Hindlimb muscle (tissue), 1 donor: Measurements from ENCODE around the gene PFDN6. TPM values are rescaled to one million over a fixed set of nuclear protein-coding genes. Genes with fewer than 3 reads are reported as not detected.
"Not testable (repeated sequence)": the region's sequence is repeated elsewhere in the genome, so short reads cannot be mapped to it uniquely, and the experiment has no call there.

ENCODE experiments used
- DNase-seq: peaks from one replicate; pipeline ENCODE4 v3.0.0-alpha.2; 2013
- polyA plus RNA-seq: library from polyadenylated mRNA; unstranded; fragments of 120-200 nt; gene quantifications from one replicate; pipeline ENCODE4 v1.2.1, GENCODE V29; 2013; ENCODE audit not compliant: insufficient read length

Gene PFDN6
- polyA plus RNA-seq, 1 donor: 41.2 TPM

DNA sequence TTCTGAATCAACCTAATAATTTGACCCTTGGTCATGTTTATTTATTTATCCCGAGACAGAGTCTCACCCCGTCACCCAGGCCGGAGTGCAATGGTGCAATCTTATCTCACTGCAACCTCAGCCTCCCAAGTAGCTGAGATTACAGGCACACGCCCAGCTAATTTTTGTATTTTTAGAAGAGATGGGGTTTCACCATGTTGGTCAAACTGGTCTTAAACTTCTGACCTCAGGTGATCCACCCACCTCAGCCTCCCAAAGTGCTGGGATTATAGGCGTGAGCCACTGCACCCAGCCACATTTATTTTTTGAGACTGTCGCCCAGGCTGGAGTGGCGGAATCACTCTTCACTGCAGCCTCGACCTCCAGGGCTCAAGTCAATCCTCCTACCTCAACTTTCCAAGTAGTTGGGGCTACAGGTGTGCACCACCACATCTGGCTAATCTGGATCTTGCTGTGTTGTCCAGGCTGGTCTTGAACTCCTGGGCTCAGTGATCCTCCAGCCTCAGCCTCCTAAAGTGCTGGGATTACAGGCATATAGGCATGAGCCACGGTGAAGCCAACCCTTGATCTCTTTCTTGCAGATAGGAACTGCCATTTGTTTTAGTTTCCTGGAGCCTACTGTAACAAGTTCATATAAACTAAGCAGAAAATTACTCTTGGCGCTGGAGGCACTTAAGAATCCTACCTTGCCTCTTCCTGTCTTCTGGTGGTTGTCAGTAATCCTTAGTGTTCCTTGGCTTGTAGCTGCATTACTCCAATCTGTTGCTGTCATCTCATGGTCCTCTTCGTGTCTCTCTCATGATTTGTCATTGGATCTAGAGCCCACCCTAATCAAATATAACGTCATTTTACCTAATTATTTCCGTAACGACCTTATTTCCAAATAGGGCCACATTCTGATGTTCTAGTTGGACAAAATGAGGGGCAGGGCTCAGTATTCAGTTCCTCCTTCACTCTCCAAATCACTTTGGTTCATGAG lies 15.2 kb upstream of the PFDN6 start:
- no peak for DNase-seq

DNA sequence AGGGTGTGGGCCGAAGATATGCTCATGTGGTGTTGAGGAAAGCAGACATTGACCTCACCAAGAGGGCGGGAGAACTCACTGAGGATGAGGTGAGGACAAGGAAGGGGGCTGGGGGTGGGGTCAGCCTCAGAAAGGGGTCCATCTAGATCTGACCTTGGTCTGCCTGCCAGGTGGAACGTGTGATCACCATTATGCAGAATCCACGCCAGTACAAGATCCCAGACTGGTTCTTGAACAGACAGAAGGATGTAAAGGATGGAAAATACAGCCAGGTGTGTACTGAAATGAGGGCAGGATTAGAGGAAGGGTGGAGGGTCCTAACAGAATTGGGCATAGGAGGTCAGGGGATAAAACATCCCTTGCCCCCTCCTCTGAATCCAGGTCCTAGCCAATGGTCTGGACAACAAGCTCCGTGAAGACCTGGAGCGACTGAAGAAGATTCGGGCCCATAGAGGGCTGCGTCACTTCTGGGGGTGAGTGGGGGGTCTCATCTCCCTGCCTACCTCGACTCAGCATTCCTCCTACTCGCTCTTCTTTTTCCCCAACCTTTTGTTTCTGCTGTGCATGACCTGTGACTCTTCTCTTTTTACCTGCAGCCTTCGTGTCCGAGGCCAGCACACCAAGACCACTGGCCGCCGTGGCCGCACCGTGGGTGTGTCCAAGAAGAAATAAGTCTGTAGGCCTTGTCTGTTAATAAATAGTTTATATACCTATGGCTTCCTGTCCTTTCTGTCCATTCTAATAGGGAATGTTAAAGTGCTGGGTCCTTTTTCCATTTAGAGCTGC lies 13.4 kb upstream of the PFDN6 start:
- DNase-seq: not testable (repeated sequence)

DNA sequence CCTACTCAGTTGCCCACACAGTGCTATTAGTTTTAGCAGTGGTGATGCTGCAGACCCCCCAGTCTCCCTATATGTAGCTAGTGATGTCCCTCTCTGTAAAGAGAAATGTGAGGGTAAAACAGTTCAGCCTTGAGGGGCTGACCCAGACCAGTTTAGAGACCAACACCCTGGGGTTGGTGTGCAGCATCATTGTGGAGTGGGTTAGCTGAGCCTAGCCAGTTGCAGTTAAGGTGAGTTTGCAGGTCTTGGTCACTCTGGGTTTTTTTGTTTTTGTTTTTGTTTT lies 12.9 kb upstream of the PFDN6 start:
- no peak for DNase-seq

DNA sequence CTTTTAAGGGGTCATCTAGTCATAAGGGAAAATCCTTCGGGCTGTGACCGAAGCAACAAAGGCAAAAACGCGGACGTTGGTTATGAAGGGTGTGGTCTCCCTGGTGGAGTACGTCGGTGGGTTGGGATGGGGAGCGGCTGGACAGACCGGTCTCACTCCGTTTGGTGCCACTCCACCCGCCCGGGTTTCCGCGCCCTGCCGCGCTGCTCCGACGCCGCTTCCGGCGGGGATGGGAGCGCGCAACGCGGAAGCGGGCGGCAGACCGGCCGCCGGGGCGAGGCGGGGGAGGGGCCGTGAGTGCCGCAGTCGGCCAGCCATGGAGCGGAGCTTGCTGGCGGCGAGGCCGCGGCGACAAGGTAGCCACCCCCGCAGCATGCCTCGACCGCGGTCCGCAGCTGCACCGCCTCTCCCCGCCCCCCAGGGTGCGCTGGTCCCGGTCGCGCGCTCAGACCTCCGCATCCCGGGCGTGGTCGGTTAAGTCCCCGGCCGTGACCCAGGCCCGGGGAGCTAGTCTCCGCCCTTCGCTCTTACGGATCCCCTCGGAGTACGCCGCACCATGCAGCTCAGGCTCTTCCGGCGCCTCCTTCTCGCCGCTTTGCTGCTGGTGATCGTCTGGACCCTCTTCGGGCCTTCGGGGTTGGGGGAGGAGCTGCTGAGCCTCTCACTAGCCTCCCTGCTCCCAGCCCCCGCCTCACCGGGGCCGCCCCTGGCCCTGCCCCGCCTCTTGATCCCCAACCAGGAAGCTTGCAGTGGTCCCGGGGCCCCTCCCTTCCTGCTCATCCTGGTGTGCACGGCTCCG lies 12.3 kb upstream of the PFDN6 start, which contains the start of gene B3GALT4:
Gene B3GALT4 (plus strand): TSS at position 260 of the 799 bp plus-strand sequence. CDS start 297 bp downstream, at position 557.
- DNase-seq: peak; percentile 70

DNA sequence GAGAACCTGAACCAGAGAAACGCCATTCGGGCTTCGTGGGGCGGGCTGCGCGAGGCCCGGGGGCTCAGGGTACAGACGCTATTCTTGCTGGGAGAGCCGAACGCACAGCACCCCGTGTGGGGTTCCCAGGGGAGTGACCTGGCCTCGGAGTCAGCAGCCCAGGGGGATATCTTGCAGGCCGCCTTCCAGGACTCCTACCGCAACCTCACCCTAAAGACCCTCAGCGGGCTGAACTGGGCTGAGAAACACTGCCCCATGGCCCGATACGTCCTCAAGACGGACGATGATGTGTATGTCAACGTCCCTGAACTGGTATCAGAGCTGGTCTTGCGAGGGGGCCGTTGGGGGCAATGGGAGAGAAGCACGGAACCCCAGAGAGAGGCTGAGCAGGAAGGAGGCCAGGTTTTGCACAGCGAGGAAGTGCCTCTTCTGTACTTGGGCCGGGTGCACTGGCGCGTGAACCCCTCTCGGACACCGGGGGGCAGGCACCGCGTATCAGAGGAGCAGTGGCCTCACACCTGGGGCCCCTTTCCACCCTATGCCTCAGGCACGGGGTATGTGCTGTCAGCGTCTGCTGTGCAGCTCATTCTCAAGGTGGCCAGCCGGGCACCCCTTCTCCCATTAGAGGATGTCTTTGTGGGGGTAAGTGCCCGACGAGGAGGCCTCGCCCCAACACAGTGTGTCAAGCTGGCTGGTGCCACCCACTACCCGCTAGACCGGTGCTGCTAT lies 11.6 kb upstream of the PFDN6 start:
- DNase-seq: no peak

DNA sequence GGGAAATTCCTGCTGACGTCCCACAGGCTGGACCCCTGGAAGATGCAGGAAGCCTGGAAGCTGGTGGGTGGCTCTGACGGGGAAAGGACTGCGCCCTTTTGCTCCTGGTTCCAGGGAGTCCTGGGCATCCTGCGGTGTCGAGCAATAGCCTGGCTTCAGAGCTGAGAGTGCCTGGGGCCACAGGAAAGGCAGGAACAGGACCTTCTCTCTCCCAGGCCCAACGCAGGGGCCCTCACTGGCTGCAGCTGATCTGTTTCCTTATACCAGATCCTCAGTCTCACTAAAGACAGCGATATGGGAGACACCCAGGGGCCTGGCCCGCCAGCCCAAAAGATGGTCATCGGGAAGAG lies 11.0 kb upstream of the PFDN6 start:
- DNase-seq: no peak

DNA sequence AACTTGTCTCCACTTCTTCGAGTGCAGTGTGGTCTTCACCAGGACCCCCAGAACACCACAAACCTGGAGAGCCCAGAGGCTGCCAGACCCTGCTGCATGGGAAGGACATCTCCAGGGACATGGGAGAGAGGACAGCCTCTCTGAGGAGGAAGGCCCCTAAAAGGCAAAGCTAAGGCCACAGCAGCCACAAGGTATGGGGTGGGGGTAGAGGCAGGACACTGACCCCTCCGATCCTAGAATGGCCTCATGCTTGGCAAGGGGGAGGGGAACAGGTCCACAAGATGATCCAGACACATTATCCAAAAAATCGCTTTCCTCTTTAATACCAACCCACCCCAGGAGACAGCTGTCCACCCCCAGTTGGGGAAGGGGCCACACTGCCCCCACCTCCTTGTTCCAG lies 10.6 kb upstream of the PFDN6 start:
- DNase-seq: no peak

DNA sequence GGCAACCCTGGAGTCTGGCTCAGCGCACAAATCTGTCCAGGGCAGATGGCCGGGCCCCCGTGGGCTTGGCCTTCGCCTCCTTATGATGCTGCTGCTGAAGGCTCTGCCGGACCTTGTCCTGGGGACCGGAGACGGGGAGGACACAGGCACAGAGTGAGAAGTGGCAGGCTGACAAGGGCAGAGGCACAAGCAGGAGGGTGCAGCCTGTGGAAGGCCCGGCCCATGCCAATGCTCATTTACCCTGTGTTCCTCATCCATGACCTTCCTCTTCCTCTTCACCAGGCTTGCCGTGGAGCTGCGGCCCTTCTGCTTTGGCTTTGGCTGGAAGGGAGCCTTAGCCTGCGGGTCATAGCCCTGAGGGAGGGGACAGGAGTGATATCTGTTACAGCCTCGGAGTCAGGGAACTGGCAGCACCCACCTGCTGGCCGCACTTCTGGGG lies 10.1 kb upstream of the PFDN6 start:
- no peak for DNase-seq

DNA sequence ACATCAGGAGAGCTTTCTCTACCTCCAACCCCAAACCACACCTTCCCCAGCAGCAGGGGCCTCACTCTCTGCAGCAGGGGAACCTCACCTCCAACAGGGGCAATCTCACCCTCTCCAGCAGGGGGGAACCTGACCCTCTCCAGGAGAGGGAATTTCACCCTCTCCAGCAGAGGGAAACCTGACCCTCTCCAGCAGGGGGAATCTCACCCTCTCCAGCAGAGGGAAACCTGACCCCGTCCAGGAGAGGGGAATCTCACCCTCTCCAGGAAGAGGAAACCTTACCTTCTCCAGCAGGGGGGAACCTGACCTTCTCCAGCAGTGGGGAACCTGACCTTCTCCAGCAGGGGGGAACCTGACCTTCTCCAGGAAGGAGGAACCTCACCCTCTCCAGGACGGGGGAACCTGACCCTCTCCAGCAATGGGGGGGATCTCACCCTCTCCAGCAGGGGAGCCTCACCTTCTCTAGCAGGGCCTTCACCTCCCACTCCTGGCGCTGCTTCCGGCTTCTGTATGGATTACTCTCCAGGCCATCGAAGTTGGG lies 9.4 kb upstream of the PFDN6 start:
- no peak for DNase-seq

DNA sequence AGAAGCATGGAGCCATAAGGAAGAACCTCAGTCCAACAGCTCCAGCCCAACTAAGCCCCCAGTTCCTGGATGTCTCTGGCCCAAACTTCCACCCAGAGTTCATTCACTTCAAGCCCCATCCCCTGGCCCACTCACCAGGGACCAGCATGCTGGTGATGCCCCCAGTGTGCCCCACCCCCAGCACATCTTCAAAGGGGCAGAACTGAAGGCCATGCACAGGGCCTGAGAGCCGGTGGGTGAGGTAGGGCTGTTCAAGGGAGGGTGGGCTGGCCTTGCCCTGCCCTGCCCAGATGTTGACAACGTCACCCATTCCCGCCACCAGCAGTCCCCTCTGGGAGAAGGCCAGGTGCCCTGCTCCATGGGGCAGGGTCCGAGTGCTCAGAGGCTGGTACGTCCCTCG lies 8.9 kb upstream of the PFDN6 start:
- DNase-seq: no peak

DNA sequence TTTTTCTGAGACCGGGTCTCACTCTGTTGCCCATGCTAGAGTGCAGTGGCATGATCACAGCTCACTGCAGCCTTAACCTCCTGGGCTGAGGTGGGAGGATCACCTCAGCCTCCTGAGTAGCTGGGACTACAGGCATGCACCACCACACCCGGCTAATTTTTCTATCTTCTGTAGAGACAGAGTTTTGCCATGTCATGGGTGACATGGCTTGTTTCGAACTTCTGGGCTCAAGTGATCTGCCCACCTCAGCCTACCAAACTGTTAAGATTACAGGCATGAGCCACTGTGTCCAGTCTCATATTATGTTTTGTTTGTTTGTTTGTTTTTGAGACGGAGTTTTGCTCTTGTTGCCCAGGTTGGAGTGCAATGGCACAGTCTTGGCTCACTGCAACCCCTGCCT lies 4.2 kb upstream of the PFDN6 start:
- not testable (repeated sequence) for DNase-seq

DNA sequence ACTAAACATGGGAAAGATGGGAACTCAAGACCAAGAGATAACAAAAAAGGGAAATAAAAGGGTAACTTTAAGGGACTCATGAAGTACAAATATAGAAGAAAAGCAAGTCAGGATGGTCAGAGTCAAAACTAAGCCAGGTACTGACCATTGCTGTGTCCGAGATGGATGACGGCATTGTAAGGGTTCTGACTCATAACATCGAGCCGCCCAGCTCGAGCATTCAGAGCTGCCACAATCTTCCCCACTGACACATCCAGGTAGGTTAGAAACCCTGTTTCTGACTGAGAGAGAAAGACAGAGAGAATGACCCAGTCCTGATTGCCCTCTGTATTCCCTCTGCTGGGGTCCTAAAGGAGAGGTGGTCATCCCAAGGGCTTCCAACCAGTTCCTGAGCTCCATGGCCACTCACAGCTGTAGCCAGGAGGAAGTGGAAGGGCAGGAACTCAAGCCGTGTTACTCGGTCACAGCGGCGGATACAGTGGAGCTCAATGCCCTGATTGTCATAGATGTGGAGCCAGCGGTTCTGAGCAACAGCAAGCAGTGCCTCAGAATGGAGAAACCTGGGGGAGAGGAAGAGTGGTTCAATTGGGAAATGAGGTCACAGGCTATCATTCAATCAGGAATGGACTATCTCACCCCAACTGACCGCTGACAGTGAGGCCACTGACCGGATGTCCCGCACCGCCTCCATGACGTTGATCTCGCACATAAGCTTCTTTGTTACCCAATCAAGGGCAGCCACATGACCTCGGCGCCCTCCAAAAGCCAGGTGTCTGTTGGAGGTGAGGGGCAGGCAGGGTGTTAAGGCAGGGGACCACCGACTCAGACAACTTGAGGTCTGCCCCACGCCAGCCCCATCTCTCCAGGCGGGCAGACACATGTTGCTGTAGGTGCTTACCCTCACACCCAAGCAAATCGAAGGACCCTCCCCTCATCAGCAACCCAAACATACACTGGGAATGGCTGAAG lies 2.2 kb upstream of the PFDN6 start:
- DNase-seq: no peak

DNA sequence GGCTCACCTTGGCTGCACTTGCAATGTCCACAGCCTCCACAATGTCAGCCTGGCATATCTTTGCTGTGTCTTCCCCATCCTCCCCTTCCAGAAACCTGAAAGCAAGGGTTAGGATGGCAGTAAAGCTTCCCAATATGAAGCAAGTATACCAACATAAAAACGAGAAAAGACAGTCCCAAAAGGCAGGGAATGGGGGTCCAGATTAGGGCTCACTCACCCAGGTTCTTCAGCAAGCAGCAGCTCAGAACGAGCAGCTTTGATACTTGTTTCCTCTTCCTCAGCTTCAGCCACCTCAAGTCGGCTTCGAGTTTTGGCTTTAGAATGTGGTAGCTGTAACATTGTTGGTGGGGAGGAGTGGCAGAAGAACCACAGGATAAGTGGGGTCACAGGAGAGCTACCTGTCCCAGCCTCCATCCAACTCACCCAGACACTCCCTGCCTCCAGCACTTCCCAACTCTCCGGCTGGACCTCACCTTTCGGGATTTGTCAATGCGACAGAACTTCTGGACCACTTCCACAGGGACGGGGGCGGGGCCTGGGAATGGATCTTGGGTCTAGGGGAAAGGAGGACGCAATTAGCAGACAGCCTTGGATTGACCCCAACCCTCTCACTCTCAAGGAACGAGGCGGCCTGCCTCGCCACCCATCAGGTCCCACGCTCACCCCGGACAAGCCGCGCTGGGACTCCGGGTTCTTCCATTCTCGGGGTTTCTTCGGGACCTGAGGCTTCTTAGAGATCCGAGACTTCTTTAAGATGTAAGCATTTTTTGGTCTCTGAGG lies 1.1 kb upstream of the PFDN6 start:
- no peak for DNase-seq

DNA sequence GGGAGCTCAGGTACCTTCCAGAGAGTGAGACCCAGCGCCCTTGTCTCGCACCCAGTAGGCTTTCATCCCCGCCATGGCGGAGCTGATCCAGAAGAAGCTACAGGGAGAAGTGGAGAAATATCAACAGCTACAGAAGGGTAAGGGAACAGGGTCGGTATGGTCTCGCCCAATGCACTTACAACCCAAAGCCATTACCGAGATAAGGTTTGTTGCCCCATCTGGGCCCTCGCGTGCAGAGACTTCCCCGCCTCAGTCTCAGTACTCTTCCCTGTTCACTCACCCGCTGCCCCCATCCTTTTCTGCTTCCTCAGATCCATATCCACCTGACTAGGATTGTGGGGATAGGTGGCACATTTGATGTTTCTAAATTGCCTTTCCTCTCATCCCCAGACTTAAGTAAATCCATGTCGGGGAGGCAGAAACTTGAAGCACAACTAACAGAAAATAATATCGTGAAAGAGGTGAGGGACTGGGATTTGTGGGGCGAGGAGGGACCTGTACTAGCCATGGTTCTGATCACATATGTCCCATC lies 449 bp downstream of the PFDN6 start:
- no peak for DNase-seq

DNA sequence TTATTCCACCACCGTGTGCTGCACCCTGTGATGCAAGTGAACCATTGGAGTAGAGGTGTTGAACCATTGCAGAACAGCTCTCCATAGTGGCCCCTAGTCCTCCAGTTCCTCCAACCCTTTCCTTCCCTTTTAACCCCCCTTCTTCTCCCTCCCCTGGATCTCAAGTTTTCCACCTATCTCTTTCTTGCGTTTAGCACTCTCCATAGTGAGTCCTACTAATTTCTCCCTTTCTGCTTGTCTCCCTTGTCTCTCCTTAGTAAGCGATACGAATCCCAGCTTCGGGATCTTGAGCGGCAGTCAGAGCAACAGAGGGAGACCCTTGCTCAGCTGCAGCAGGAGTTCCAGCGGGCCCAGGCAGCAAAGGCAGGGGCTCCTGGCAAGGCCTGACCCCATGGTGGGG lies 1.1 kb downstream of the PFDN6 start:
- DNase-seq: no peak

DNA sequence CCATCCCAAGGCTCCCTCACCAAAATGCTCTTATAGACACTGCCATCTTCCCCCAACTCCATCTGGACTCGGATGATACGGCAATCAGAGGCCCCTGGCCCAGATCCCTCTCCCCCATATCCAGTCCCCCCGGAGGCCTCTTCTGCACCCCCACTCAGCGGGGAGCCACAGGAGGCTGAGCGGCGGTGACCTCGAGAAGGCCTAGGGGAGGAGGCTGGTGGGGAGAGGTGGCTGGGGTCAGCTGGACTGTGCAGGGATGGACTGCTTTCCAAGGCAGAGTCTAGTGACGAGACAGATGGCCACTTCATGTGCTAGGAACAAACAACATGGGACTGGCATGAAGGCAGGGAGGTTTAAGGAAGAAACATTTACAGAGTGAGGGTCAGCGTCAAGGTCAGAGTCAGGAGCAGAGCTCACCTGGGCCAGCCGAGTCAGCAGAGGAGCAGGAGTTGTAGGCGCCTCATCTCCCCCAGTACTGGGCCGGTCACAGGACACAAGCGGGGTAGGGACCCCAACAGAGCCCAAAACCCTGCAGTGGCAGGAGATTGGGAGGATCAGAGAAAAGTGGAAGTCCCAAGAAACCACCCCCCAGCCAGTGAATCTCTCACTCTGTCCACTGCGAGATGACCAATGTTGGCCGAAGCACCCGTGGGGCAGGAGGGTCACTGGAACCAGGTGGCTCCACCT lies 3.7 kb downstream of the PFDN6 start:
- DNase-seq: no peak

DNA sequence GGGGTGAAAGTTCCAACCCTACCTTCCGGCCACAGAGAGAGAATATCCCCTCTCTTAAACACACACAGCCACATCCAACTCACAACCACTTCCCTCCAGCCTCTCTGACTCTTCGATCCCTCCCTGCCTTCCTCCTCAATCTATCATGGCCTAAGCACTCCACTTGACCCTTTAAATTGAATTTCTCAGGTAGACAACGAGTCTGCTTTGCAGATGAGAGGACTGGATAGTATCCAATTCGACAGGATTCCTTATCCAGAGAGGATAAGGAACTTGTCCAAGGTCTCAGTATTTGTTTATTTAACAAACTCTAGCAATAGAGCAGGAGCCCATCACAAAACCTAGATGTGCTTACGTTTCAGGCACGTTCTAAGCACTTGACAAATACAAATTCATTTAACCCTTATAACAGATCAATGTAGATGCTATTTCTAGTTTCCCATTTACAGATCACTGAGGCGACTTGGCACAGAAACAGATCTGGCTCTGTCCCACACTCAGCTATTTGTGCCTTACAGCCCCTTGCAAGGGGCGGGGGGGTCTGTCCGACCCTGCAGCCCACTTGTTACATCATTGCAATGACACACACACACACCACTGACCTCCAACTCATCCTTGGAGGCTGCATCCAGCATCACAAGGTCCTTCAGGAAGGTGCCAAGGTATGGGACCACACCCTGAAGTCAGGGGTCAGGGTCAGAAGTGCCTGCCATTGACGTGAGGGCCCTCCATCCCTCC lies 4.9 kb downstream of the PFDN6 start:
- no peak for DNase-seq
